GM23338 (cell line): ENCODE data around the gene ANKS1B. TPM values are rescaled to one million over a fixed set of nuclear protein-coding genes. Genes with fewer than 3 reads are reported as not detected.

Experiments
- ATAC-seq: fragments of 200-7000 bp; cut with Tn5 transposase; 3 replicates; pipeline ENCODE4 v1.9.1; 2020
- DNase-seq: peaks from one replicate; pipeline ENCODE4 v3.0.0-alpha.2; 2015; ENCODE audit warnings: low spot score
- H2AFZ ChIP-seq: fragments of 200-600 bp; sonication (generic); 2 replicates; pipeline ENCODE4 v1.8.0; 2016; ENCODE audit warnings: antibody characterized with exemption, mild to moderate bottlenecking, moderate library complexity
- H3F3A ChIP-seq: fragments of 200-600 bp; sonication (generic); replicated peaks from 2 replicates; pipeline ENCODE4 v1.8.0; 2017; ENCODE audit warnings: antibody characterized with exemption, mixed run types, low read depth
- H3K27ac ChIP-seq: fragments of 200-600 bp; sonication (generic); 2 replicates; pipeline ENCODE4 v1.6.1; 2016; ENCODE audit warnings: low read depth
- H3K27me3 ChIP-seq: fragments of 200-600 bp; sonication (generic); 2 replicates; pipeline ENCODE4 v1.8.0; 2016; ENCODE audit warnings: mild to moderate bottlenecking, mixed run types, moderate library complexity; ENCODE audit not compliant: insufficient read depth
- H3K36me3 ChIP-seq: fragments of 200-600 bp; sonication (generic); 2 replicates; pipeline ENCODE4 v1.8.0; 2016; ENCODE audit warnings: mild to moderate bottlenecking; ENCODE audit not compliant: insufficient read depth
- H3K4me1 ChIP-seq: fragments of 200-600 bp; sonication (generic); 2 replicates; pipeline ENCODE4 v1.8.0; 2016; ENCODE audit warnings: mild to moderate bottlenecking, moderate library complexity; ENCODE audit not compliant: insufficient read depth
- H3K4me2 ChIP-seq: fragments of 200-600 bp; sonication (generic); 2 replicates; pipeline ENCODE4 v1.7.1; 2017; ENCODE audit warnings: mixed run types
- H3K4me3 ChIP-seq: fragments of 200-600 bp; sonication (generic); 2 replicates; pipeline ENCODE4 v1.6.1; 2016; ENCODE audit warnings: mixed run types
- H3K79me2 ChIP-seq: fragments of 200-600 bp; sonication (generic); replicated peaks from 2 replicates; pipeline ENCODE4 v1.8.0; 2017; ENCODE audit warnings: mild to moderate bottlenecking; ENCODE audit not compliant: insufficient read depth
- H3K9me2 ChIP-seq: fragments of 200-600 bp; sonication (generic); 2 replicates; pipeline ENCODE4 v1.8.0; 2017; ENCODE audit not compliant: insufficient read depth
- H4K20me1 ChIP-seq: fragments of 200-600 bp; sonication (generic); replicated peaks from 2 replicates; pipeline ENCODE4 v1.8.0; 2017; ENCODE audit warnings: mild to moderate bottlenecking; ENCODE audit not compliant: insufficient read depth
- H3K27ac Mint-ChIP-seq: 2 replicates; pipeline ENCODE4 v1.8.0; 2020; ENCODE audit warnings: inconsistent platforms, mild to moderate bottlenecking, moderate library complexity, mixed read lengths
- H3K27me3 Mint-ChIP-seq: 3 replicates; pipeline ENCODE4 v1.8.0; 2022; ENCODE audit warnings: low read depth, mild to moderate bottlenecking, moderate library complexity, mixed read lengths, inconsistent platforms; ENCODE audit not compliant: insufficient read depth, poor library complexity
- H3K36me3 Mint-ChIP-seq: 3 replicates; pipeline ENCODE4 v1.8.0; 2021; ENCODE audit warnings: low read depth, mild to moderate bottlenecking, inconsistent platforms, moderate library complexity, mixed read lengths
- H3K4me1 Mint-ChIP-seq: 3 replicates; pipeline ENCODE4 v1.8.0; 2020; ENCODE audit warnings: mild to moderate bottlenecking, inconsistent platforms, mixed read lengths
- H3K4me3 Mint-ChIP-seq: 3 replicates; pipeline ENCODE4 v1.8.0; 2021; ENCODE audit warnings: moderate library complexity, mild to moderate bottlenecking, inconsistent platforms, mixed read lengths
- H3K9me3 Mint-ChIP-seq: 3 replicates; pipeline ENCODE4 v1.8.0; 2020; ENCODE audit warnings: moderate library complexity, mild to moderate bottlenecking, inconsistent platforms, mixed read lengths
- CREB1 ChIP-seq: fragments of 250-450 bp; sonication (Bioruptor Pico); IDR thresholded peaks from 2 replicates; pipeline ENCODE4 v1.5.0; 2020; ENCODE audit warnings: low read depth, mild to moderate bottlenecking, moderate library complexity
- CTCF ChIP-seq, 2 experiments: fragments of 200-600 bp in 1 of 2; sonication (generic) in 1 of 2; conservative IDR thresholded peaks; 2 replicates each; pipeline versions ENCODE4 v1.5.1 to v1.6.1; 2016 to 2017; ENCODE audit warnings: antibody characterized with exemption in 2 of 2, low read depth in 2 of 2, mild to moderate bottlenecking in 2 of 2, moderate library complexity in 1 of 2
- ETS1 ChIP-seq: IDR thresholded peaks from 2 replicates; pipeline ENCODE4 v1.6.1; 2016; ENCODE audit warnings: antibody characterized with exemption
- EZH2 ChIP-seq: fragments of 200-600 bp; sonication (generic); IDR thresholded peaks from one replicate; pipeline ENCODE4 v1.8.0; 2017; ENCODE audit warnings: antibody characterized with exemption, mild to moderate bottlenecking, low read depth; ENCODE audit not compliant: unreplicated experiment
- NANOG ChIP-seq: IDR thresholded peaks from 2 replicates; pipeline ENCODE4 v1.6.1; 2016; ENCODE audit warnings: antibody characterized with exemption, borderline replicate concordance
- REST ChIP-seq: IDR thresholded peaks from one replicate; pipeline ENCODE4 v1.6.1; 2018; ENCODE audit warnings: antibody characterized with exemption; ENCODE audit not compliant: unreplicated experiment
- STAT1 ChIP-seq: IDR thresholded peaks from one replicate; pipeline ENCODE4 v1.6.1; 2016; ENCODE audit warnings: antibody characterized with exemption; ENCODE audit not compliant: unreplicated experiment
- ZNF114 ChIP-seq: fragments of 250-450 bp; sonication (Bioruptor Pico); IDR thresholded peaks from 2 replicates; pipeline ENCODE4 v1.5.0; 2020; ENCODE audit warnings: mild to moderate bottlenecking, moderate library complexity
- ZNF331 ChIP-seq: fragments of 250-450 bp; sonication (Bioruptor Pico); IDR thresholded peaks from 2 replicates; pipeline ENCODE4 v1.5.0; 2020; ENCODE audit warnings: low read depth, mild to moderate bottlenecking, moderate library complexity
- ZNF462 ChIP-seq: fragments of 250-450 bp; sonication (Bioruptor Pico); IDR thresholded peaks from 2 replicates; pipeline ENCODE4 v1.5.0; 2020; ENCODE audit warnings: mild to moderate bottlenecking, moderate library complexity
- polyA plus RNA-seq: library from polyadenylated mRNA; unstranded; fragments of >200 nt; fragmentation: Nextera tagmentation; extraction: Ambion mirVana; gene quantifications from 2 replicates; pipeline ENCODE4 v1.2.1, GENCODE V29; 2016
- total RNA-seq: library from RNA; depleted of rRNA; stranded (reverse); fragments of >200 nt; shearing (Covaris generic); gene quantifications from 2 replicates; pipeline ENCODE4 v1.2.3, GENCODE V29; 2014

The ANKS1B gene
- total and polyA plus RNA-seq, 2 experiments from 2014 or later = 4.3 to 5.8 TPM

GRCh38 chr12:99879439-99879838 lies 105.3 kb downstream of the ANKS1B start:
- Histone ChIP-seq H3K9me2 (no peaks in the 10 kb centered on the region), H3K4me1 (no peaks in the 10 kb centered on the region), H3K4me2 (no peak overlapping the region), H4K20me1 (no peaks in the 10 kb centered on the region), H2AFZ (no peak overlapping the region), H3K27me3 (no peaks in the 10 kb centered on the region), H3F3A (no peaks in the 10 kb centered on the region), H3K36me3 (no peaks in the 10 kb centered on the region), H3K27ac (no peak overlapping the region), H3K4me3 (no peak overlapping the region), H3K79me2 (no peaks in the 10 kb centered on the region)
- Mint-ChIP-seq H3K27ac (no peak overlapping the region), H3K36me3 (no peaks in the 10 kb centered on the region), H3K4me1 (no peaks in the 10 kb centered on the region), H3K9me3 (no peaks in the 10 kb centered on the region), H3K4me3 (no peak overlapping the region), H3K27me3 (peaks cover 3% of the 10 kb centered on the region)
- no peak for ATAC-seq
- no peak for DNase-seq
- TF ChIP-seq ETS1 (no peak), CREB1 (no peak), EZH2 (no peak), REST (no peak), STAT1 (no peak), CTCF (conservative IDR thresholded peaks at IDR 0.05; ENCODE audit: low read depth in 2 of 2) (no peak), ZNF331 (CRISPR knock-in tag) (no peak), NANOG (no peak), ZNF114 (no peak), ZNF462 (CRISPR knock-in tag) (no peak)
